HCT116 (cell line): ENCODE results near the gene SMARCA5.
"Not testable (repeated sequence)": the region's sequence is repeated elsewhere in the genome, so short reads cannot be mapped to it uniquely, and the experiment has no call there.

Experiments
- CTCF ChIP-seq, 3 experiments: fragments of 200-600 bp in 1 of 3; sonication (generic) in 1 of 3; IDR thresholded peaks in 2 of 3; conservative IDR thresholded peaks in 1 of 3; 2 replicates each; pipeline ENCODE4 v1.5.1; 2012 to 2017; ENCODE audit warnings: low read depth in 2 of 3, low read length in 2 of 3, antibody characterized with exemption in 1 of 3, borderline replicate concordance in 1 of 3, control low read depth in 1 of 3, mild to moderate bottlenecking in 1 of 3, mixed read lengths in 1 of 3, mixed run types in 1 of 3, moderate library complexity in 1 of 3; ENCODE audit not compliant: insufficient read depth in 1 of 3
- EZH2phosphoT487 ChIP-seq: fragments of 200-600 bp; IDR thresholded peaks from 2 replicates; pipeline ENCODE4 v1.6.1; 2018; ENCODE audit warnings: antibody characterized with exemption, borderline replicate concordance
- POLR2A ChIP-seq: IDR thresholded peaks from 2 replicates; pipeline ENCODE4 v1.7.0; 2011; ENCODE audit warnings: borderline replicate concordance; ENCODE audit not compliant: insufficient read depth, insufficient read length; ENCODE audit errors: extremely low read depth
- RAD21 ChIP-seq: IDR thresholded peaks from 2 replicates; pipeline ENCODE4 v1.6.1; 2012; ENCODE audit warnings: low read depth, mild to moderate bottlenecking
- SIN3A ChIP-seq: IDR thresholded peaks from 2 replicates; pipeline ENCODE4 v1.6.1; 2012; ENCODE audit warnings: low read depth
- TCF7L2 ChIP-seq: IDR thresholded peaks from 2 replicates; pipeline ENCODE4 v1.7.0; 2011; ENCODE audit warnings: borderline replicate concordance, inconsistent platforms; ENCODE audit not compliant: insufficient read depth, insufficient read length; ENCODE audit errors: extremely low read depth
- YY1 ChIP-seq: IDR thresholded peaks from 2 replicates; pipeline ENCODE4 v1.6.1; 2011; ENCODE audit warnings: low read length, low read depth, moderate library complexity, mild to moderate bottlenecking; ENCODE audit not compliant: insufficient replicate concordance; ENCODE audit errors: extremely low read depth
- ZNF274 ChIP-seq: fragments of 200-500 bp; sonication (Bioruptor generic); IDR thresholded peaks from 2 replicates; pipeline ENCODE4 v1.6.1; 2014; ENCODE audit warnings: mild to moderate bottlenecking, low read depth, low read length, inconsistent platforms

GRCh38 chr4:143528046-143528445 is 14.5 kb downstream of the SMARCA5 start:
- not testable (repeated sequence) for TF ChIP-seq CTCF (IDR thresholded peaks at IDR 0.05 in 2 of 3, conservative IDR thresholded peaks at IDR 0.05 in 1 of 3; ENCODE audit: borderline replicate concordance in 1 of 3, insufficient read depth in 1 of 3, low read depth in 2 of 3, low read length in 2 of 3); TCF7L2; SIN3A; ZNF274; POLR2A; RAD21; EZH2phosphoT487; YY1
